Uterus (tissue), 4 donors: Measurements from ENCODE around the gene TMEM150A. TPM values are rescaled to one million over a fixed set of nuclear protein-coding genes. Genes with fewer than 3 reads are reported as not detected.

Experiments
- DNase-seq, 2 donors: peaks; one replicate each; pipeline ENCODE4 v3.0.0-alpha.2; 2019 to 2020
- H3K27ac ChIP-seq, 2 donors: fragments of 200-600 bp; sonication (generic); 1 replicate in 1 of 2; 2 replicates in 1 of 2; pipeline ENCODE4 v1.5.1; 2016 to 2018
- H3K27me3 ChIP-seq, 2 donors: fragments of 200-600 bp; sonication (generic); one replicate each; pipeline ENCODE4 v1.5.1; 2018 to 2019; ENCODE audit warnings: control low read depth in 1 of 2
- H3K36me3 ChIP-seq, 2 donors: fragments of 200-600 bp; sonication (generic); one replicate each; pipeline ENCODE4 v1.5.1; 2019; ENCODE audit warnings: control low read depth in 1 of 2
- H3K4me1 ChIP-seq, 2 donors: fragments of 200-600 bp; sonication (generic); one replicate each; pipeline ENCODE4 v1.5.1; 2018 to 2019; ENCODE audit warnings: control low read depth in 1 of 2
- H3K4me3 ChIP-seq, 2 donors: fragments of 200-600 bp; sonication (generic); 1 replicate in 1 of 2; 2 replicates in 1 of 2; pipeline ENCODE4 v1.5.1; 2018 to 2019; ENCODE audit warnings: mild to moderate bottlenecking in 1 of 2
- H3K9me3 ChIP-seq, 2 donors: fragments of 200-600 bp; sonication (generic); one replicate each; pipeline ENCODE4 v1.5.1; 2019; ENCODE audit warnings: control low read depth in 1 of 2
- POLR2A ChIP-seq, 2 donors: fragments of 450-650 bp; IDR thresholded peaks; one replicate each; pipeline ENCODE4 v1.6.1; 2016; ENCODE audit warnings: antibody characterized with exemption in 2 of 2, mild to moderate bottlenecking in 1 of 2, moderate library complexity in 1 of 2
- intact Hi-C: fragments of 100-400 bp; cut with DNase I; formaldehyde crosslinking; loops from one replicate; pipeline ENCODE4 v1.15.1; 2023; ENCODE audit warnings: low total_unique reads
- total RNA-seq, 4 donors: library from RNA; depleted of rRNA in 3 of 4; stranded (reverse); fragments of >200 nt in 3 of 4; gene quantifications; one replicate each; pipeline versions ENCODE4 v1.1.0 to v1.2.4, GENCODE V29; 2014 to 2023
- TF ChIP-seq, protein P1 (sequence below), 4 experiments: fragments of 200-600 bp in 2 of 4; fragments of 450-650 bp in 2 of 4; sonication (generic) in 2 of 4; IDR thresholded peaks; one replicate each; pipeline ENCODE4 v1.5.1; 2016 to 2019; ENCODE audit warnings: antibody characterized with exemption in 4 of 4, mild to moderate bottlenecking in 2 of 4, moderate library complexity in 1 of 4
- donor health status: DM: yes; HTN: yes; CAD: no.

The TMEM150A gene
- total RNA-seq, 4 donors from 2014 or later, result 2.6 to 24.1 (median 7.8) TPM; not detected in 1

DNA sequence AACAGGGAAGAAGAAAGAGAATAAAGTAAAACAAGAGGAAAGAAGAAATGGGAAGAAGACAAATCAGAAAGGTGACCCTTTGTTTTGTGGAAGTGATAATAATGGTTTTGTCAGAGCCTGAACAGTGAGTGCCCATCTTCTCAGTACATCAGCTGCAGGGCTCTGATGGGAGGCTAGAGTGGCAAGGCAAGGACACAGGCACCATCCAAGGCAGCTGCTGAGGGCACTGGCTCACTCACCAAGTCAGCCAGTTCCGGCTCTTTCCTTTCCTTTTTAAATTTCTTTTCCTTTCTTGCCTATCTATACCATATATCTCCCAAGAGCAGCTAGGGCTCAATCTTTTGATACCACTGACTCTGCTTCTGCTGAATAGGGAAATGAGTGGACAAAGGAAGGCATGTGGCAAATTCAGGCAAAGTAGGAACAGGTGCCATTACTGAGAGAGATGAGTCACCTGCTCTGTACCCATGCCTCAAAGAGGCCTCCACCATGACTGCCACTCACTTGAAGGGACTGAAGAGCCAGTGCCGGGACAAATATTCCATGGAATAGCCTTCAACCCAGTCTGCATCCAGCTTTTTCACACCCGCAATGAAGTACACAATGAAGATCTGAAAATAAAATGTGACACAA is 47.4 kb downstream of the TMEM150A start:
- TF ChIP-seq, protein P1, sequence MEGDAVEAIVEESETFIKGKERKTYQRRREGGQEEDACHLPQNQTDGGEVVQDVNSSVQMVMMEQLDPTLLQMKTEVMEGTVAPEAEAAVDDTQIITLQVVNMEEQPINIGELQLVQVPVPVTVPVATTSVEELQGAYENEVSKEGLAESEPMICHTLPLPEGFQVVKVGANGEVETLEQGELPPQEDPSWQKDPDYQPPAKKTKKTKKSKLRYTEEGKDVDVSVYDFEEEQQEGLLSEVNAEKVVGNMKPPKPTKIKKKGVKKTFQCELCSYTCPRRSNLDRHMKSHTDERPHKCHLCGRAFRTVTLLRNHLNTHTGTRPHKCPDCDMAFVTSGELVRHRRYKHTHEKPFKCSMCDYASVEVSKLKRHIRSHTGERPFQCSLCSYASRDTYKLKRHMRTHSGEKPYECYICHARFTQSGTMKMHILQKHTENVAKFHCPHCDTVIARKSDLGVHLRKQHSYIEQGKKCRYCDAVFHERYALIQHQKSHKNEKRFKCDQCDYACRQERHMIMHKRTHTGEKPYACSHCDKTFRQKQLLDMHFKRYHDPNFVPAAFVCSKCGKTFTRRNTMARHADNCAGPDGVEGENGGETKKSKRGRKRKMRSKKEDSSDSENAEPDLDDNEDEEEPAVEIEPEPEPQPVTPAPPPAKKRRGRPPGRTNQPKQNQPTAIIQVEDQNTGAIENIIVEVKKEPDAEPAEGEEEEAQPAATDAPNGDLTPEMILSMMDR (IDR thresholded peaks at IDR 0.05), result no peak
- no peak for TF ChIP-seq POLR2A (IDR thresholded peaks at IDR 0.05)
- H3K4me1 ChIP-seq, result peaks cover 4 to 5% of the 10 kb centered on the region in 2 donors
- H3K27me3 ChIP-seq, result no peaks in the 10 kb centered on the region
- intact Hi-C loops, result no loop called here
- no peak overlapping the region for H3K4me3 ChIP-seq
- H3K9me3 ChIP-seq, result no peaks in the 10 kb centered on the region
- H3K36me3 ChIP-seq, result no peaks in the 10 kb centered on the region
- no peak overlapping the region for H3K27ac ChIP-seq
- no peak for DNase-seq

DNA sequence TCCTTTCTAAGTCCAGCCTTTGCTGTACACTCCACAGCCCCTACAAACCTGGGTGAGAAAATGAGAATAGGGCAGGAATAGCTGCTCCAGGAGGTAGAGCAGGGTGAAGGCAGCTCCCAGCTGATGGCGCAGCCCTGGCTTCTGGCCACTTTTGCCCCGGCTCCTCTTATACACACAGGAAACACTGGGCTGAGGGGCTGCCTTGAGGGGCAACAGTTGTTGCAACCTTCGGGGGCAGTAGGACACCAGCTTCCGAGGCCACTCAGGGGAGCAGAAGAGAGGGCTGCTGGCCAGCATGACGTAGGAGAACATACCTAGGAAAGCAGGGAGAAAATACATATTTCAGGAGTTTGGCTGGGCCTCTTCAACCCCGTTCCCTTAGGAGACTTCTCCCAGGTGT is 49.3 kb downstream of the TMEM150A start:
- H3K4me1 ChIP-seq, result no peaks in the 10 kb centered on the region
- H3K36me3 ChIP-seq, result no peaks in the 10 kb centered on the region
- H3K4me3 ChIP-seq, result no peak overlapping the region
- no peaks in the 10 kb centered on the region for H3K27me3 ChIP-seq
- intact Hi-C loops, result loop anchor here (2.0 kb wide), 1 partner anchor 132 kb away; no protein-coding TSS in a partner anchor
- no peak overlapping the region for H3K27ac ChIP-seq
- no peaks in the 10 kb centered on the region for H3K9me3 ChIP-seq
- TF ChIP-seq POLR2A (IDR thresholded peaks at IDR 0.05), result no peak
- TF ChIP-seq, protein P1 (IDR thresholded peaks at IDR 0.05), result no peak
- DNase-seq, result no peak

DNA sequence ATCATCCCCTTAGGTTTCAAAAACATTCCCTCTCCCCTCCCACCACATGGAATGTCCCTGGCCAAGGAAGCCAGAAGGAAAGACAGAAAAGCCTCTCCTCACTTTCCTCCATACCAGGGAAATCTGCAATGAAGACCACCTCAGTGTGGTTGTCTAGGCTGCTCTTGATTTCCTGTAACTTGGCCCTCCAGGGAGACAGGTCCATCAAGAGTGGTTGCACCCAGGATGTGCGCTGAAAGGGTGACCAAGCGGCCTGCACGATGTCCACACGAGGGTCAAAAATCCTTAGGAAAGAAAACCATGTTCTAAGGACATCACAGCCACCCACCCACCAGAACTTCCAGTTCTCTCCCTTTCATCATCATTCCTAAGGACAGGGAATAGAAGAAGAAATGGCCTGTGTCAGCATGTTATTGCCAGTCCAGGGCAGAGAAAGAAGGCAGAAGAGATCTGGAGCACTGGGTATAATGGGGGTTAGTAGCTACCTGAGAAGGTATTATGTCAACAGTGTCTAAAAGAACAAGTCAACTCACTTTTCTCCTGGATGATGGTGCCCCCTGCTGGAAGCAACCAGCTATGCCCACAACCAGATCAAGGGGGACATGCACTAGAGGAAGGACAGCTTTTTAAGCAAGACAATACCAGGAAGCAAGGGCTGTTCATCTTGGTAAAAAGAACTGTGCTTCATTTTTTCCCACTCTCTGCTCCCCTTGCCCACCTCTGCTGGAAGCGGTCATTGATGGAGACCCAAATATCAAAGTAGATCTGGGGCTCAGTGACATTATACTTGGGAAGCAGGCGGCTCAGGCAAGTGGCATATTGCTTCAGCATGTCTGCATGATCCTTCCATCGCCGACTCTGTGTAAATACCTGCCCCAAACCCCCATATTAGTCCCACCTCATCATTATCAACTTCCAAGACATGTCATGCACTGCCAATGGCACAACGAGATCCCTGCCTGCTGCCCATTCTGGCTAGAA is 50.5 kb downstream of the TMEM150A start:
- DNase-seq, result peak; percentile 82 to 85
- H3K4me1 ChIP-seq, result no peaks in the 10 kb centered on the region
- intact Hi-C loops, result loop anchor here (2.0 kb wide), 1 partner anchor 131 kb away; no protein-coding TSS in a partner anchor
- H3K27me3 ChIP-seq, result no peaks in the 10 kb centered on the region
- H3K4me3 ChIP-seq, result no peak overlapping the region
- peak overlapping the region in 1 of 2 donors; percentile 24 for H3K27ac ChIP-seq
- peak in 1 of 2 donors; percentile 16 for TF ChIP-seq POLR2A (IDR thresholded peaks at IDR 0.05)
- TF ChIP-seq, protein P1 (IDR thresholded peaks at IDR 0.05), result peak; percentile 81 to 97 (median 91)
- H3K9me3 ChIP-seq, result no peaks in the 10 kb centered on the region
- no peaks in the 10 kb centered on the region for H3K36me3 ChIP-seq

DNA sequence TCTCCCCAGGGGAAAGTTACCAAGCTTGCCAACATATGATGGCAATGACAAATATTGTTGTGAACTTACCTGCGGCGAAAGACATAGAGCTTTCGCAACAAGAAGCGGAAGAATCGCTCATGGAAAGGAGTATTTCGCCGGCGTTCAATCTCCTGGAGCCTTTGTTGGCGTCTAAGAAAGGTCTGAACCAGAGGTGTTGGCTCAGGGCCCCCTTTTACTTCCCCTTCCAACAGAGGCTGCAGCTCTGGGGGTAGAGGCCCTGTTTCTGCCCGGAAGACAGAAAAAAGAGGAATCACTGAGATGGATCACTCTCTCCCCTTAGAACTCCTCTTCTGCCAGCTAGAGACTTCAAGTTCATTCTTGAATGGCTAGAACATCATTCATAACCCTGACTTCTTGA is 52.0 kb downstream of the TMEM150A start:
- Histone ChIP-seq H3K4me3 (no peak overlapping the region), H3K36me3 (no peaks in the 10 kb centered on the region), H3K4me1 (no peaks in the 10 kb centered on the region), H3K9me3 (no peaks in the 10 kb centered on the region), H3K27ac (peak overlapping the region; percentile 15 to 33), H3K27me3 (no peaks in the 10 kb centered on the region)
- TF ChIP-seq, protein P1 (IDR thresholded peaks at IDR 0.05), result no peak
- no peak for TF ChIP-seq POLR2A (IDR thresholded peaks at IDR 0.05)
- DNase-seq, result no peak
- intact Hi-C loops, result no loop called here

DNA sequence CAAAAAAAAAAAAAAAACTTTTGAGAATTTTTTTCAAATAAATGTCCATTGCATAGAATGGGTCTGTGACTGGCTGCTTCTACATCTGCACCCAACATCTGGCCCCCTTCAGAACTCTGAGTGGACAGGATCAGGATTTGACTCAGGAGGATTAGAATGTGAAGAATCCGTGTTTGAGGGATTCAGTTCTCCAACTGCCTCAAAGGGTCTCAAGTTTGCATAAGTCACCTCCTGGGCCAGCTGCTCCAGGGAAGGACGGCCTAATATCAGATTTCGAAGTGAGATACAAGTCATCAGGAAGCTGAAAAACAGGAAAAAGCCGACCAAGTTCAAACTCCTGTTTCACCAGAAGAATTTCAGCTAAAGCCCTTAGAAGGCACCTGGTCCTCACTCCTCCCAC is 52.7 kb downstream of the TMEM150A start:
- Histone ChIP-seq H3K36me3 (no peaks in the 10 kb centered on the region), H3K27me3 (no peaks in the 10 kb centered on the region), H3K9me3 (no peaks in the 10 kb centered on the region), H3K4me1 (no peaks in the 10 kb centered on the region), H3K27ac (no peak overlapping the region), H3K4me3 (no peak overlapping the region)
- no peak for TF ChIP-seq POLR2A (IDR thresholded peaks at IDR 0.05)
- TF ChIP-seq, protein P1 (IDR thresholded peaks at IDR 0.05), result no peak
- intact Hi-C loops, result no loop called here
- DNase-seq, result peak in 1 of 2 donors; percentile 29
